Measurements from ENCODE around the gene ISM1. TPM values are rescaled to one million over a fixed set of nuclear protein-coding genes. Genes with fewer than 3 reads are reported as not detected.

Gene ISM1
- total RNA-seq, 1 experiment from 2014 or later: not detected

DNA sequence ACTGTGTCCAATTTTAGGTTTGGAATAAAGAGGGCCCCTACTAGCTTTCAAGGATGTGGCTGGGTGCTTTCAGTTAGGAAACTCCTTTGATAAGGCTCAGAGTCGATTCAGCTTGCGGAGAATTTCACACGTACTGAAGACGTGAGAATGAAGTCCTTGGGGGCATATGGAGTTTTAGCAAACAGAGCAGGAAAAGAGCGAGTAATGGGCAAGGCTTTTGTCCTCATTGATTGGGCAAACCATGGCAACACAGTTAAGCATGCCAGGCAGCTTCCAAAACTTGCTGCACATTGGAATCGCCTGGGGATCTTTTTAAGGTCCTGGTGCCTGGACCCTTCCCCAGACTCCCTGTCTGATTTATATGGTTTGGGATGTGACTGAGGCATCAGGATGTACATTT lies 29.2 kb downstream of the ISM1 start:
- Mint-ChIP-seq H3K9me3 (ENCODE audit: low read depth, unreplicated experiment) (no peaks in the 10 kb centered on the region), H3K4me3 (ENCODE audit: low read depth, unreplicated experiment) (no peak overlapping the region), H3K27me3 (ENCODE audit: unreplicated experiment) (peaks cover 29% of the 10 kb centered on the region), H3K36me3 (ENCODE audit: insufficient read depth, unreplicated experiment) (no peaks in the 10 kb centered on the region), H3K4me1 (ENCODE audit: low read depth, unreplicated experiment) (peaks cover 14% of the 10 kb centered on the region), H3K27ac (ENCODE audit: unreplicated experiment) (no peak overlapping the region)
- intact Hi-C loops (cut with micrococcal nuclease; ENCODE audit: unreplicated experiment): no loop called here
- TF ChIP-seq, protein P1, sequence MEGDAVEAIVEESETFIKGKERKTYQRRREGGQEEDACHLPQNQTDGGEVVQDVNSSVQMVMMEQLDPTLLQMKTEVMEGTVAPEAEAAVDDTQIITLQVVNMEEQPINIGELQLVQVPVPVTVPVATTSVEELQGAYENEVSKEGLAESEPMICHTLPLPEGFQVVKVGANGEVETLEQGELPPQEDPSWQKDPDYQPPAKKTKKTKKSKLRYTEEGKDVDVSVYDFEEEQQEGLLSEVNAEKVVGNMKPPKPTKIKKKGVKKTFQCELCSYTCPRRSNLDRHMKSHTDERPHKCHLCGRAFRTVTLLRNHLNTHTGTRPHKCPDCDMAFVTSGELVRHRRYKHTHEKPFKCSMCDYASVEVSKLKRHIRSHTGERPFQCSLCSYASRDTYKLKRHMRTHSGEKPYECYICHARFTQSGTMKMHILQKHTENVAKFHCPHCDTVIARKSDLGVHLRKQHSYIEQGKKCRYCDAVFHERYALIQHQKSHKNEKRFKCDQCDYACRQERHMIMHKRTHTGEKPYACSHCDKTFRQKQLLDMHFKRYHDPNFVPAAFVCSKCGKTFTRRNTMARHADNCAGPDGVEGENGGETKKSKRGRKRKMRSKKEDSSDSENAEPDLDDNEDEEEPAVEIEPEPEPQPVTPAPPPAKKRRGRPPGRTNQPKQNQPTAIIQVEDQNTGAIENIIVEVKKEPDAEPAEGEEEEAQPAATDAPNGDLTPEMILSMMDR (IDR thresholded peaks at IDR 0.05; ENCODE audit: unreplicated experiment): no peak
- CTCF ChIA-PET: no interaction called here
- DNase-seq: no peak
- BruUV-seq (replicated peaks): no TSS peak

GRCh38 chr20:13251106-13251903 lies 30.2 kb downstream of the ISM1 start:
- no peaks in the 10 kb centered on the region for H3K36me3 Mint-ChIP-seq (ENCODE audit: insufficient read depth, unreplicated experiment)
- TF ChIP-seq, protein P1 (IDR thresholded peaks at IDR 0.05; ENCODE audit: unreplicated experiment): no peak
- H3K4me1 Mint-ChIP-seq (ENCODE audit: low read depth, unreplicated experiment): peaks cover 14% of the 10 kb centered on the region
- intact Hi-C loops (cut with micrococcal nuclease; ENCODE audit: unreplicated experiment): no loop called here
- CTCF ChIA-PET: no interaction called here
- no TSS peak for BruUV-seq (replicated peaks)
- H3K27ac Mint-ChIP-seq (ENCODE audit: unreplicated experiment): no peak overlapping the region
- DNase-seq: no peak
- H3K27me3 Mint-ChIP-seq (ENCODE audit: unreplicated experiment): peaks cover 29% of the 10 kb centered on the region
- H3K9me3 Mint-ChIP-seq (ENCODE audit: low read depth, unreplicated experiment): no peaks in the 10 kb centered on the region
- no peak overlapping the region for H3K4me3 Mint-ChIP-seq (ENCODE audit: low read depth, unreplicated experiment)

DNA sequence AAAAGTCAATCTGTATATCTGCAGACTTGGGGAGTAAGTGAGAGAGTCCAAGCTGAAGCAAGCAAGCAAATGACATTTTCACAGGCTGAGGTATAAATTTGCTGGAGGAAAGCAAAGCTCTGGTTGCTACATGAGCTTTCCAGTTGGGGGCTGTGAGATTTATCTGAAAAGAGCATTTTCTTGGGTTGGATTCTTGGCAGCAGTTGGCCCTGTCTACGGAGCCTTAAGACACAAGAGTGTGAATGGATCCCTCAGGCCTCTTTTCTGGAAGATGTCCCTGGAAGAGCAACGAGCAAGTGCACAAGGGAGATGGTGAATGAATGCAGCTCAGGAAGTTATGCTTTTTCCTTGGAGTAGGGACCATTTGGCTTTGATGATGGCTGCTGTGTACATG lies 30.8 kb downstream of the ISM1 start:
- H3K36me3 Mint-ChIP-seq (ENCODE audit: insufficient read depth, unreplicated experiment): peaks cover 4% of the 10 kb centered on the region
- intact Hi-C loops (cut with micrococcal nuclease; ENCODE audit: unreplicated experiment): no loop called here
- H3K27me3 Mint-ChIP-seq (ENCODE audit: unreplicated experiment): peaks cover 29% of the 10 kb centered on the region
- no TSS peak for BruUV-seq (replicated peaks)
- H3K9me3 Mint-ChIP-seq (ENCODE audit: low read depth, unreplicated experiment): no peaks in the 10 kb centered on the region
- H3K27ac Mint-ChIP-seq (ENCODE audit: unreplicated experiment): no peak overlapping the region
- TF ChIP-seq, protein P1 (IDR thresholded peaks at IDR 0.05; ENCODE audit: unreplicated experiment): no peak
- H3K4me3 Mint-ChIP-seq (ENCODE audit: low read depth, unreplicated experiment): no peak overlapping the region
- DNase-seq: no peak
- peaks cover 13% of the 10 kb centered on the region for H3K4me1 Mint-ChIP-seq (ENCODE audit: low read depth, unreplicated experiment)
- CTCF ChIA-PET: no interaction called here

GRCh38 chr20:13255356-13255755 lies 34.3 kb downstream of the ISM1 start:
- BruUV-seq (replicated peaks): no TSS peak

More at GRCh38 chr20:13255356-13255755, 34.3 kb downstream of the ISM1 start:
- intact Hi-C loops (cut with micrococcal nuclease; ENCODE audit: unreplicated experiment): no loop called here
- Mint-ChIP-seq H3K36me3 (ENCODE audit: insufficient read depth, unreplicated experiment) (peaks cover 5% of the 10 kb centered on the region), H3K27me3 (ENCODE audit: unreplicated experiment) (peaks cover 29% of the 10 kb centered on the region), H3K27ac (ENCODE audit: unreplicated experiment) (no peak overlapping the region), H3K4me3 (ENCODE audit: low read depth, unreplicated experiment) (no peak overlapping the region), H3K4me1 (ENCODE audit: low read depth, unreplicated experiment) (no peaks in the 10 kb centered on the region), H3K9me3 (ENCODE audit: low read depth, unreplicated experiment) (no peaks in the 10 kb centered on the region)
- CTCF ChIA-PET: no interaction called here
- TF ChIP-seq, protein P1 (IDR thresholded peaks at IDR 0.05; ENCODE audit: unreplicated experiment): no peak
- DNase-seq: no peak
